Cardiac muscle cell (in vitro differentiated cells and primary cell): ENCODE data around the gene FAM120A. TPM values are rescaled to one million over a fixed set of nuclear protein-coding genes. Genes with fewer than 3 reads are reported as not detected.

Experiments
- DNase-seq, 2 donors: peaks; one replicate each; pipeline versions ENCODE4 v3.0.0 to v3.0.0-alpha.2; 2010 to 2017; ENCODE audit warnings: low read depth in 1 of 2, low spot score in 1 of 2
- H3K27ac ChIP-seq: fragments of 200-600 bp; sonication (generic); 2 replicates; pipeline ENCODE4 v1.5.1; 2016
- H3K27me3 ChIP-seq: fragments of 200-600 bp; sonication (generic); 2 replicates; pipeline ENCODE4 v1.6.0; 2016; ENCODE audit warnings: control low read depth
- H3K36me3 ChIP-seq: fragments of 200-600 bp; sonication (generic); 2 replicates; pipeline ENCODE4 v1.5.1; 2016; ENCODE audit warnings: control low read depth
- H3K4me1 ChIP-seq: fragments of 200-600 bp; sonication (generic); 2 replicates; pipeline ENCODE4 v1.8.1; 2017; ENCODE audit warnings: low read depth, mild to moderate bottlenecking, mixed run types
- H3K4me3 ChIP-seq: fragments of 200-600 bp; sonication (generic); 2 replicates; pipeline ENCODE4 v1.5.1; 2016; ENCODE audit warnings: mild to moderate bottlenecking
- H3K9me3 ChIP-seq: fragments of 200-600 bp; sonication (generic); 2 replicates; pipeline ENCODE4 v1.5.1; 2017; ENCODE audit warnings: low read depth, mild to moderate bottlenecking, control low read depth
- CTCF ChIP-seq: IDR thresholded peaks from 2 replicates; pipeline ENCODE4 v1.5.1; 2012; ENCODE audit warnings: low read depth, mild to moderate bottlenecking, low read length
- polyA plus RNA-seq: library from polyadenylated mRNA; unstranded; fragments of >200 nt; fragmentation: Nextera tagmentation; extraction: Ambion mirVana; gene quantifications from 2 replicates; pipeline ENCODE4 v1.2.1, GENCODE V29; 2016
- total RNA-seq: library from RNA; depleted of rRNA; stranded (reverse); fragments of >200 nt; gene quantifications from 2 replicates; pipeline ENCODE4 v1.2.3, GENCODE V29; 2016

Gene FAM120A
- total and polyA plus RNA-seq, 2 experiments from 2014 or later: 12.9 to 39.8 TPM

GRCh38 chr9:93456504-93456903 is 5.0 kb downstream of the FAM120A start:
- TF ChIP-seq CTCF: no peak
- Histone ChIP-seq H3K27ac (no peak overlapping the region), H3K36me3 (no peaks in the 10 kb centered on the region), H3K4me3 (no peak overlapping the region), H3K4me1 (peaks cover 21% of the 10 kb centered on the region), H3K9me3 (no peaks in the 10 kb centered on the region), H3K27me3 (no peaks in the 10 kb centered on the region)
- no peak for DNase-seq

DNA sequence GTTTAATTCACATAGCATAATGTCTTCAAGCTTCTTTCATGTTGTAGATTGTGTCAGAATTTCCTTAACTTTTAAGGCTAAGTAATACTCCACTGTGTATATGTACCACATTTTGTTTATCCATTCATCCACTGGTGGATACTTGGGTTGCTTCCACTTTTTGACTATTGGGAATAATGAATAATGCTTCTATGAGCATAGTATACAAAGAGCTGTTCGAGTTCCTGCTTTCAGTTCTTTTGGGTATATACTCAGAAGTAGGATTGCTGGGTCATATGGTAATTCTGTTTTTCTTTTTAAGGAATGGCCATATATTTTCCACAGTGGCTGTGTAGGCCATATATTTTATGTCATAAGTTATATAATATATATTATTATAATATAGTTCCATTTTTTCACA is 5.5 kb downstream of the FAM120A start:
- Histone ChIP-seq H3K27me3 (no peaks in the 10 kb centered on the region), H3K4me3 (no peak overlapping the region), H3K9me3 (no peaks in the 10 kb centered on the region), H3K4me1 (peaks cover 21% of the 10 kb centered on the region), H3K27ac (no peak overlapping the region), H3K36me3 (no peaks in the 10 kb centered on the region)
- no peak for TF ChIP-seq CTCF
- DNase-seq: no peak

DNA sequence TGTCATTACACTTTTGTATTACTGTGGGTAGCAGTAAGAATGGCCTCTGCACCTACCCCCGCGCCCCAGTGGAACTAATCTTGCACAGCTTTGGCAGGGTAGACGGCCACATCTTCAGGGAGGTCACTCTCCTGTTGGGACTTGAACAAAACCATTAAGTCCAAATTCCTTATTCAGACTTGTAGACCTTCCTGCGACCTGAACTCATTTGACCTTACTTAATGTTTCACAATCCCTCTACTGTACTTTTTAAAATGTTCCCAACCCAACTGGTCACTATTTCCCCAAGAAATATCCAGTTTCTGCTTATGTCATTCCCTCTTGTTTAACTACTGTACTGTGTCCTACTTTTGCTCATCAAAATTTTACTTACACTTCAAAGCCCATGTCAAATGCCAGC is 7.2 kb downstream of the FAM120A start:
- peak in 1 of 2 donors; percentile 21 for DNase-seq
- peaks cover 21% of the 10 kb centered on the region for H3K4me1 ChIP-seq
- TF ChIP-seq CTCF: no peak
- H3K36me3 ChIP-seq: no peaks in the 10 kb centered on the region
- no peak overlapping the region for H3K27ac ChIP-seq
- H3K9me3 ChIP-seq: no peaks in the 10 kb centered on the region
- no peaks in the 10 kb centered on the region for H3K27me3 ChIP-seq
- no peak overlapping the region for H3K4me3 ChIP-seq

DNA sequence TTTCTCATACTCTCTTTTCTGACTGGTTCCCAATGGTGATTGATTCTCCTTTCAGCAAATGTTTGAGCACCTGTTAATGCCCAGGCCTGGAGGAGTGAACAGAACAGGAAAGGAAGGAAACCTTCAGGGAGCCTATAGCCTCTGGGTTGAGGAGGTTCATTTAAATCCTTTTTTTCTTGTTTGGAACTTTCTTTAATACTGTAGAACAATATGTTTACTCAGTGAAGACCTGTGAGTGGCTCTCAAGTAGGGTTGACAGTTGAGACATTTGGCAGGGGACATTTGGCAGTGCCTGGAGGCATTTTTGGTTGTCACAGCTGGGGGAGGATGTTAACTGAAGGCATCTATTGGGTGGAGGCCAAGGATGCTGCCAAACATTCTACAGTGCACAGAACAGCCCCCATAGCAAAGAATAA is 8.0 kb downstream of the FAM120A start:
- H3K9me3 ChIP-seq: no peaks in the 10 kb centered on the region
- no peak for DNase-seq
- TF ChIP-seq CTCF: no peak
- no peaks in the 10 kb centered on the region for H3K36me3 ChIP-seq
- H3K4me1 ChIP-seq: peaks cover 17% of the 10 kb centered on the region
- H3K4me3 ChIP-seq: no peak overlapping the region
- H3K27ac ChIP-seq: no peak overlapping the region
- no peaks in the 10 kb centered on the region for H3K27me3 ChIP-seq

GRCh38 chr9:93460689-93461413 is 9.4 kb downstream of the FAM120A start:
- Histone ChIP-seq H3K27ac (no peak overlapping the region), H3K9me3 (no peaks in the 10 kb centered on the region), H3K36me3 (no peaks in the 10 kb centered on the region), H3K4me3 (no peak overlapping the region), H3K27me3 (no peaks in the 10 kb centered on the region), H3K4me1 (peaks cover 10% of the 10 kb centered on the region)
- DNase-seq: no peak
- TF ChIP-seq CTCF: no peak

DNA sequence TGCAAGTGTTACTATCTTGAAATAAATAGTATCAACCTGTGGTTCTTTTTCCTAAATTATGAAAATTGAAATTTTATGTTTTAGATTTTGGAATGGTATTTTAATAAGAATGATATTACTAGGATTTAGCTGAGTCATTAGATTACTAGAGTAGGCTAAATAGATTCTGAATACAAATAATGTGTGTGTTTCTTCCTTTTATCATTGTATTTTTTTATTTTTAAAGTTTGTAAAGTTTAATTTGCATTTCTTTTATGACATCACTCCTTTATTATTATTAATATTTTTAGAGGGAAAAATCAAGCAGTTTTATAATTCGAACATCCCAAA is 9.9 kb downstream of the FAM120A start:
- no peaks in the 10 kb centered on the region for H3K9me3 ChIP-seq
- no peaks in the 10 kb centered on the region for H3K36me3 ChIP-seq
- no peak for TF ChIP-seq CTCF
- H3K4me3 ChIP-seq: no peak overlapping the region
- no peak overlapping the region for H3K27ac ChIP-seq
- no peaks in the 10 kb centered on the region for H3K27me3 ChIP-seq
- DNase-seq: no peak
- H3K4me1 ChIP-seq: peaks cover 10% of the 10 kb centered on the region
